ENCODE results near the gene IFT80.

GRCh38 chr3:160259589-160259988 lies 139.4 kb downstream of the IFT80 start:
- TF ChIP-seq CTCF (IDR thresholded peaks at IDR 0.05; ENCODE audit: low read depth, low read length, poor library complexity, severe bottlenecking) (no peak), EZH2phosphoT487 (IDR thresholded peaks at IDR 0.05; ENCODE audit: borderline replicate concordance, low read length) (no peak)
